LNCAP (cell line): ENCODE data around the gene VILL.

ENCODE experiments used
- TF ChIP-seq, protein P1 (sequence below): fragments of 450-650 bp; IDR thresholded peaks from 2 replicates; pipeline ENCODE4 v1.5.1; 2017; ENCODE audit warnings: mild to moderate bottlenecking

VILL gene

DNA sequence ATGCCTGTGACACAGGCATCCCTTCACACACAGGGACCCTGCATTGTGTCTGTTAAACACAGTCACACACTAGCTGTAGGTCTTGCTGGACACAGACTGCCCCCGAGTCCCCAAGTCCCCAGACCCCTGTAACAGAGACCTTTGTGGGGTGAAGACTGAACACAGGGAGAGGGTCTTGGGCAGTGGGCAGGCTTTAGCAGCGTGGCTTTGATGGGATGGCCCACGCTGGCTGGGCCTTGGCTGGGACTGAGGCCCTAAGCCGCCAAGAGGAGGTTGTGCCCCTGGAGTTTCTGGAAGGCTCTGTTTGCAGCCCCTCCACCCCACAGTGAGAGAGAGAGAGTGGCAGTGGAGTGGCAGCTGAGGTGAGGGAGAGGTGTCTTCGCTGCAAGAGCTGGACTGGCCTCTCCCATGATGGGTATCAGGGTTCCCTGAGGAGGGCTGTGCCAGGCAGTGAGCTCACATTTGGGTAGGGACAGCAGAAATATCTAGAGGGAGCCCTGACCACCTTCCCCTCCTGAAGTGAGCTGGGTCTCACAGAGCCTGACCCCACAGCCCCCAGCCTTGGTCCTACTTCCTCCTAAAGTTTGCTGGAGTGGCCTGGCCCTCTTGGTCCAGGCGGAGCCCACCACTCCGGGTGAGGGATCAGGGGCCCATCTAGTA is 635 bp upstream of the VILL start:
- TF ChIP-seq, protein P1, sequence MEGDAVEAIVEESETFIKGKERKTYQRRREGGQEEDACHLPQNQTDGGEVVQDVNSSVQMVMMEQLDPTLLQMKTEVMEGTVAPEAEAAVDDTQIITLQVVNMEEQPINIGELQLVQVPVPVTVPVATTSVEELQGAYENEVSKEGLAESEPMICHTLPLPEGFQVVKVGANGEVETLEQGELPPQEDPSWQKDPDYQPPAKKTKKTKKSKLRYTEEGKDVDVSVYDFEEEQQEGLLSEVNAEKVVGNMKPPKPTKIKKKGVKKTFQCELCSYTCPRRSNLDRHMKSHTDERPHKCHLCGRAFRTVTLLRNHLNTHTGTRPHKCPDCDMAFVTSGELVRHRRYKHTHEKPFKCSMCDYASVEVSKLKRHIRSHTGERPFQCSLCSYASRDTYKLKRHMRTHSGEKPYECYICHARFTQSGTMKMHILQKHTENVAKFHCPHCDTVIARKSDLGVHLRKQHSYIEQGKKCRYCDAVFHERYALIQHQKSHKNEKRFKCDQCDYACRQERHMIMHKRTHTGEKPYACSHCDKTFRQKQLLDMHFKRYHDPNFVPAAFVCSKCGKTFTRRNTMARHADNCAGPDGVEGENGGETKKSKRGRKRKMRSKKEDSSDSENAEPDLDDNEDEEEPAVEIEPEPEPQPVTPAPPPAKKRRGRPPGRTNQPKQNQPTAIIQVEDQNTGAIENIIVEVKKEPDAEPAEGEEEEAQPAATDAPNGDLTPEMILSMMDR, result no peak

GRCh38 chr3:37991109-37991508 is 523 bp downstream of the VILL start:
- TF ChIP-seq, protein P1, result no peak

DNA sequence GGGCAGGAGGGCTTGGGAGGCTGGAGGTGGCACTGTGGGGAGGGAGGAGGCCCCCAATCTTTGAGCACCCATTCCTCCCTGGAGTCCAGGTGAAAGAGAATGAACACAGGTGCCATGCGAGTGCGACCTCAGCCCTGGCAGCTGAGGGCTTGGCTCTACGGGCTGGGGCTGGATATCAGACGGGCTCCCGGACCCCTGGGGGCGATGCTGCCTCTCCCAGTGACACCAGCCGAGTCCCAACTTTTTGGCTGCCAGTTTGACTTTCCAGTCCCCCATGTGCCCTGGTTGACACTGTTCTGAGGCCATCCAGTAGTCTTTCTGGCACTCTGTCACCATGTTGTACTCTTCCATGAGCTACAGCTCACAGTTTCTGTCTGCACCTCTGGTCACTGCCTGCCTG is 1.2 kb downstream of the VILL start:
- TF ChIP-seq, protein P1, result no peak

GRCh38 chr3:37992271-37993066 is 1.9 kb downstream of the VILL start:
- TF ChIP-seq, protein P1, result no peak

- TF ChIP-seq, protein P1, result no peak
Observed at GRCh38 chr3:37993067-37993455, 2.5 kb downstream of the VILL start.

GRCh38 chr3:37993460-37993819 is 2.9 kb downstream of the VILL start:
- TF ChIP-seq, protein P1, result no peak

GRCh38 chr3:37993820-37994638 is 3.4 kb downstream of the VILL start:
- TF ChIP-seq, protein P1, result no peak
